ENCODE results near the gene RSRC2. TPM values are rescaled to one million over a fixed set of nuclear protein-coding genes. Genes with fewer than 3 reads are reported as not detected.
"Not testable (repeated sequence)": the region's sequence is repeated elsewhere in the genome, so short reads cannot be mapped to it uniquely, and the experiment has no call there.

The RSRC2 gene
- 100 to 1,000 TPM; 135 to 146 TPM for total RNA-seq
- 10 to 100 TPM; 18.5 to 47.5 (median 23.6) TPM for polyA plus RNA-seq
- total RNA-seq, result 162 to 625 (median 207) reads per million in 6 experiments

- POLR2A ChIA-PET, result interaction anchor here (0.5 to 6.3 kb wide), 22 partner anchors 12 to 1302 kb away, joined by 3 to 113 read pairs (median 5); partner anchors contain the start of genes CCDC62, CLIP1, DDX55 and DENR
- H3K27me3 Mint-ChIP-seq, result no peaks in the 10 kb centered on the region
- peak within 1 kb of the TSS in 1 of 10 donors; percentile 71 for H3K4me3 Mint-ChIP-seq
- peak; percentile 88 to 91 for ATAC-seq
- DNase-seq, result peak; percentile 81 to 99 (median 98)
- H3K4me1 Mint-ChIP-seq, result peaks cover 12 to 34% (median 26%) of the 10 kb centered on the region in 4 donors
- H3K9me3 Mint-ChIP-seq, result no peaks in the 10 kb centered on the region
- H3K36me3 Mint-ChIP-seq, result peaks cover 0 to 37% (median 4%) of the 10 kb centered on the region in 3 donors
- peak within 1 kb of the TSS in 1 of 10 donors; percentile 38 for H3K27ac Mint-ChIP-seq
Measured at GRCh38 chr12:122526683-122527477, at the start of gene RSRC2, which contains the start of gene KNTC1. Gene RSRC2 (minus strand): TSS chr12:122526936. CDS start chr12:122526853, 83 bp downstream. Gene KNTC1 (plus strand): TSS chr12:122527249. CDS start chr12:122530064, 2,815 bp downstream.

- H3K4me3 Mint-ChIP-seq, result no peak overlapping the region
- DNase-seq (no peak), ATAC-seq (no peak)
- no peaks in the 10 kb centered on the region for H3K27me3 Mint-ChIP-seq
- peaks cover 6 to 70% (median 20%) of the 10 kb centered on the region in 3 donors for H3K36me3 Mint-ChIP-seq
- H3K27ac Mint-ChIP-seq, result no peak overlapping the region
- POLR2A ChIA-PET, result no interaction called here
- no peaks in the 10 kb centered on the region for H3K4me1 Mint-ChIP-seq
- no peaks in the 10 kb centered on the region for H3K9me3 Mint-ChIP-seq
Measured at GRCh38 chr12:122571821-122572220, 45.1 kb upstream of the RSRC2 start.

- H3K27ac Mint-ChIP-seq, result peak overlapping the region in 1 of 10 donors; percentile 11
- POLR2A ChIA-PET, H3K9me3 Mint-ChIP-seq: not testable (repeated sequence)
Measured at GRCh38 chr12:122570006-122570405, 43.3 kb upstream of the RSRC2 start.

GRCh38 chr12:122569288-122569687, 42.6 kb upstream of the RSRC2 start:
- DNase-seq, result no peak
- Mint-ChIP-seq H3K36me3 (peaks cover 0 to 55% (median 14%) of the 10 kb centered on the region in 3 donors), H3K9me3 (no peaks in the 10 kb centered on the region), H3K4me3 (no peak overlapping the region), H3K27me3 (no peaks in the 10 kb centered on the region), H3K4me1 (no peaks in the 10 kb centered on the region), H3K27ac (no peak overlapping the region)
- no peak for ATAC-seq
- POLR2A ChIA-PET, result no interaction called here

More at GRCh38 chr12:122570006-122570405, 43.3 kb upstream of the RSRC2 start:
- ATAC-seq, H3K27me3 Mint-ChIP-seq, H3K4me1 Mint-ChIP-seq, DNase-seq, H3K4me3 Mint-ChIP-seq: not testable (repeated sequence)
- peaks cover 0 to 59% (median 14%) of the 10 kb centered on the region in 3 donors for H3K36me3 Mint-ChIP-seq

GRCh38 chr12:122566816-122567215, 40.1 kb upstream of the RSRC2 start:
- H3K27me3 Mint-ChIP-seq, ATAC-seq, H3K4me1 Mint-ChIP-seq, H3K9me3 Mint-ChIP-seq, H3K27ac Mint-ChIP-seq, H3K4me3 Mint-ChIP-seq, DNase-seq, POLR2A ChIA-PET: not testable (repeated sequence)
- H3K36me3 Mint-ChIP-seq, result peaks cover 0 to 52% (median 11%) of the 10 kb centered on the region in 3 donors

- no peak for DNase-seq
- H3K4me1 Mint-ChIP-seq, result no peaks in the 10 kb centered on the region
- ATAC-seq, result no peak
- H3K27me3 Mint-ChIP-seq, result no peaks in the 10 kb centered on the region
- H3K27ac Mint-ChIP-seq, result peak overlapping the region in 1 of 10 donors; percentile 39
- H3K9me3 Mint-ChIP-seq, result no peaks in the 10 kb centered on the region
- no peak overlapping the region for H3K4me3 Mint-ChIP-seq
- H3K36me3 Mint-ChIP-seq, result peaks cover 6 to 49% (median 17%) of the 10 kb centered on the region in 3 donors
- POLR2A ChIA-PET, result no interaction called here
Measured at GRCh38 chr12:122563361-122563760, 36.6 kb upstream of the RSRC2 start.

- Mint-ChIP-seq H3K27me3 (no peaks in the 10 kb centered on the region), H3K4me3 (peak overlapping the region in 1 of 10 donors; percentile 31), H3K36me3 (peaks cover 6 to 53% (median 22%) of the 10 kb centered on the region in 3 donors), H3K27ac (peak overlapping the region in 1 of 10 donors; percentile 11), H3K4me1 (no peaks in the 10 kb centered on the region), H3K9me3 (no peaks in the 10 kb centered on the region)
- no peak for DNase-seq
- no peak for ATAC-seq
- POLR2A ChIA-PET, result no interaction called here
Measured at GRCh38 chr12:122560138-122560537, 33.4 kb upstream of the RSRC2 start.

- H3K4me3 Mint-ChIP-seq, result no peak overlapping the region
- ATAC-seq, result no peak
- peaks cover 6 to 53% (median 22%) of the 10 kb centered on the region in 3 donors for H3K36me3 Mint-ChIP-seq
- no peaks in the 10 kb centered on the region for H3K9me3 Mint-ChIP-seq
- H3K27ac Mint-ChIP-seq, result no peak overlapping the region
- no peaks in the 10 kb centered on the region for H3K27me3 Mint-ChIP-seq
- POLR2A ChIA-PET, result no interaction called here
- no peak for DNase-seq
- H3K4me1 Mint-ChIP-seq, result no peaks in the 10 kb centered on the region
Measured at GRCh38 chr12:122558745-122559641, 32.3 kb upstream of the RSRC2 start.

GRCh38 chr12:122547330-122547729, 20.6 kb upstream of the RSRC2 start:
- POLR2A ChIA-PET, result no interaction called here
- no peak for ATAC-seq
- peaks cover 5 to 63% (median 13%) of the 10 kb centered on the region in 3 donors for H3K36me3 Mint-ChIP-seq

GRCh38 chr12:122545855-122546254, 19.1 kb upstream of the RSRC2 start:
- H3K9me3 Mint-ChIP-seq, result no peaks in the 10 kb centered on the region
- no peak overlapping the region for H3K27ac Mint-ChIP-seq
- POLR2A ChIA-PET, result no interaction called here
- no peak overlapping the region for H3K4me3 Mint-ChIP-seq
- peaks cover 0 to 2% (median 0%) of the 10 kb centered on the region in 4 donors for H3K4me1 Mint-ChIP-seq
- H3K27me3 Mint-ChIP-seq, result no peaks in the 10 kb centered on the region
- no peak for ATAC-seq
- no peak for DNase-seq
- H3K36me3 Mint-ChIP-seq, result peaks cover 0 to 57% (median 9%) of the 10 kb centered on the region in 3 donors

More at GRCh38 chr12:122547330-122547729, 20.6 kb upstream of the RSRC2 start:
- no peak overlapping the region for H3K27ac Mint-ChIP-seq
- no peak overlapping the region for H3K4me3 Mint-ChIP-seq
- H3K9me3 Mint-ChIP-seq, result no peaks in the 10 kb centered on the region
- H3K4me1 Mint-ChIP-seq, result peaks cover 0 to 2% (median 0%) of the 10 kb centered on the region in 4 donors
- H3K27me3 Mint-ChIP-seq, result no peaks in the 10 kb centered on the region
- DNase-seq, result no peak

- H3K4me3 Mint-ChIP-seq, result no peak overlapping the region
- peaks cover 0 to 52% (median 7%) of the 10 kb centered on the region in 3 donors for H3K36me3 Mint-ChIP-seq
- H3K4me1 Mint-ChIP-seq, result peaks cover 0 to 2% (median 0%) of the 10 kb centered on the region in 4 donors
- H3K27me3 Mint-ChIP-seq, result no peaks in the 10 kb centered on the region
- DNase-seq (no peak), ATAC-seq (no peak)
- POLR2A ChIA-PET, result no interaction called here
- H3K9me3 Mint-ChIP-seq, result no peaks in the 10 kb centered on the region
- H3K27ac Mint-ChIP-seq, result no peak overlapping the region
Measured at GRCh38 chr12:122544537-122544936, 17.8 kb upstream of the RSRC2 start.

- ATAC-seq (no peak), DNase-seq (no peak)
- H3K9me3 Mint-ChIP-seq, result no peaks in the 10 kb centered on the region
- H3K36me3 Mint-ChIP-seq, result peaks cover 0 to 45% (median 5%) of the 10 kb centered on the region in 3 donors
- no peak overlapping the region for H3K4me3 Mint-ChIP-seq
- no peak overlapping the region for H3K27ac Mint-ChIP-seq
- POLR2A ChIA-PET, result interaction anchor here (2.2 kb wide), 1 partner anchor 10 kb away, joined by 6 read pairs; no protein-coding TSS in a partner anchor
- H3K4me1 Mint-ChIP-seq, result no peaks in the 10 kb centered on the region
- H3K27me3 Mint-ChIP-seq, result no peaks in the 10 kb centered on the region
Measured at GRCh38 chr12:122538496-122538895, 11.8 kb upstream of the RSRC2 start.

Measured in naive thymus-derived CD8-positive, alpha-beta T cell (primary cell).